ENCODE data around the gene QPCT. TPM values are rescaled to one million over a fixed set of nuclear protein-coding genes. Genes with fewer than 3 reads are reported as not detected.
A peak's percentile ranks its signal among the peaks of the same experiment; 100 is the strongest.
"Not testable (repeated sequence)": the region's sequence is repeated elsewhere in the genome, so short reads cannot be mapped to it uniquely, and the experiment has no call there.

The QPCT gene
- total and polyA plus RNA-seq, 5 experiments from 2014 or later = 0.20 to 0.52 (median 0.50) TPM; not detected in 2

GRCh38 chr2:37367310-37367709 is 22.9 kb downstream of the QPCT start:
- Mint-ChIP-seq H3K36me3 (no peaks in the 10 kb centered on the region), H3K27ac (peak overlapping the region in 1 of 10 donors; percentile 22), H3K9me3 (no peaks in the 10 kb centered on the region), H3K27me3 (peaks cover 13 to 40% (median 23%) of the 10 kb centered on the region in 5 donors), H3K4me1 (peaks cover 0 to 23% (median 8%) of the 10 kb centered on the region in 4 donors), H3K4me3 (peak overlapping the region in 5 of 10 donors; percentile 8 to 35 (median 26))
- ATAC-seq = no peak
- DNase-seq = no peak
- POLR2A ChIA-PET = interaction anchor here (1.0 to 1.5 kb wide), 2 partner anchors 10 to 42 kb away, joined by 3 to 4 read pairs; no protein-coding TSS in a partner anchor

GRCh38 chr2:37367984-37368383 is 23.6 kb downstream of the QPCT start:
- no peaks in the 10 kb centered on the region for H3K9me3 Mint-ChIP-seq
- H3K4me1 Mint-ChIP-seq = peaks cover 0 to 23% (median 8%) of the 10 kb centered on the region in 4 donors
- peak; percentile 65 to 78 for ATAC-seq
- POLR2A ChIA-PET = interaction anchor here (1.0 to 1.5 kb wide), 2 partner anchors 10 to 43 kb away, joined by 3 to 4 read pairs; no protein-coding TSS in a partner anchor
- peak overlapping the region in 5 of 10 donors; percentile 12 to 69 (median 30) for H3K4me3 Mint-ChIP-seq
- peak in 2 of 10 donors; percentile 33 to 34 for DNase-seq
- H3K36me3 Mint-ChIP-seq = no peaks in the 10 kb centered on the region
- no peak overlapping the region for H3K27ac Mint-ChIP-seq
- peaks cover 14 to 40% (median 27%) of the 10 kb centered on the region in 5 donors for H3K27me3 Mint-ChIP-seq

DNA sequence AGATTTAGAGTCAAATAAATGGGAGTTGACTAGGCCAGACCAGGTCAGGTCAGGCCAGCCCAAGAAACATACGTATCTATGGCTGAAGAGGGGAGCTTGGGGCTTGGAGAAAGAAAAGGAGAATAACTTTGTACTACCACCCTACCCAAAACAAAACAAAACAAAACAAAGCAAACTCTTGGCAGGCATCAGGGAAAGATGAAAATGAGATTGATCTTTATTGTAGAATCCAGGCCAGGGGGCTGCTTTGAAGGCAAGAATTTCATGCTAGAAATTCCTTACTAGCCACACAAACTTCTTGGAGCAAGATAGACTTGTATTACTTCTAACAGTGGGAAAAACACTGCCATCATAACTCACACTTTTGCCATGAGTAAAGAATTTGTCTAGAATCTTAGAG is 26.2 kb downstream of the QPCT start:
- Mint-ChIP-seq H3K4me3 (no peak overlapping the region), H3K9me3 (no peaks in the 10 kb centered on the region), H3K27me3 (peaks cover 26 to 61% (median 40%) of the 10 kb centered on the region in 5 donors), H3K4me1 (peaks cover 0 to 23% (median 10%) of the 10 kb centered on the region in 4 donors), H3K27ac (no peak overlapping the region), H3K36me3 (no peaks in the 10 kb centered on the region)
- DNase-seq (no peak), ATAC-seq (no peak)
- POLR2A ChIA-PET = no interaction called here

- no peak for ATAC-seq
- H3K27me3 Mint-ChIP-seq = peaks cover 31 to 71% (median 49%) of the 10 kb centered on the region in 5 donors
- H3K27ac Mint-ChIP-seq = no peak overlapping the region
- no peak for DNase-seq
- H3K9me3 Mint-ChIP-seq = no peaks in the 10 kb centered on the region
- peaks cover 13 to 27% (median 18%) of the 10 kb centered on the region in 4 donors for H3K4me1 Mint-ChIP-seq
- H3K36me3 Mint-ChIP-seq = no peaks in the 10 kb centered on the region
- no peak overlapping the region for H3K4me3 Mint-ChIP-seq
- POLR2A ChIA-PET = no interaction called here
Measured at GRCh38 chr2:37372000-37372399, 27.6 kb downstream of the QPCT start.

DNA sequence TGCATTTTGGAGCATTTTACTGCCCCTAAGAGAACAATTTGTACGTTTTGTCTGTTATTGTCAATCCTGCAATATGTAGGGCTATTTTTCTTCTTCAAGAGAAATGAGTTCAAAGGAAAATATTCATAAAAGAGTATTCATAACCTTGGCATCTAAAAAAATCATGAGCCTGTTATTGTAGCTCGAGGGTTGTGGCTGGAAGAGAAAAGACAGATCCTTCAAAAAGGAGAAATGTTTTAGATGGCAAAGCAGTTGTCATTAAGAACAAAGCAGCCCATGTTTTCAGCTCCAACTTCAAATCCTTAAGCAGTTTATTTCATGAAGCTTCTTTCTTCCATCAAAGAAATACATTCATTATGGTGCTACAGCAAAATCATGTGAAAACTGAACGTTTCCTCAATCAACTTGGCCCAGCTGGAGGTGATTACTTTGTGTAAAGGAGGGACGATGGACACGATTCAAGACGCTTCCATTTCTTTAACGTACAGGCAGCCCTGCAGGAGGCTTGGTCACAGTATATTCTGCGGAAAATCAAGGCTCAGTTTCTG is 31.4 kb downstream of the QPCT start:
- peaks cover 30 to 70% (median 46%) of the 10 kb centered on the region in 5 donors for H3K27me3 Mint-ChIP-seq
- H3K36me3 Mint-ChIP-seq = no peaks in the 10 kb centered on the region
- H3K27ac Mint-ChIP-seq = peak overlapping the region in 5 of 10 donors; percentile 1 to 50 (median 15)
- ATAC-seq = peak in 1 of 2 donors; percentile 6
- H3K4me3 Mint-ChIP-seq = peak overlapping the region in 6 of 10 donors; percentile 5 to 61 (median 32)
- DNase-seq = no peak
- H3K9me3 Mint-ChIP-seq = no peaks in the 10 kb centered on the region
- POLR2A ChIA-PET = interaction anchor here (1.8 kb wide), 1 partner anchor 14 kb away, joined by 8 read pairs; no protein-coding TSS in a partner anchor
- peaks cover 8 to 36% (median 14%) of the 10 kb centered on the region in 4 donors for H3K4me1 Mint-ChIP-seq

- peaks cover 30 to 62% (median 44%) of the 10 kb centered on the region in 5 donors for H3K27me3 Mint-ChIP-seq
- peak overlapping the region in 7 of 10 donors; percentile 6 to 66 (median 50) for H3K27ac Mint-ChIP-seq
- POLR2A ChIA-PET = interaction anchor here (1.1 to 1.8 kb wide), 2 partner anchors 10 to 13 kb away, joined by 6 to 8 read pairs; no protein-coding TSS in a partner anchor
- H3K4me3 Mint-ChIP-seq = peak overlapping the region in 8 of 10 donors; percentile 13 to 61 (median 44)
- H3K36me3 Mint-ChIP-seq = no peaks in the 10 kb centered on the region
- peaks cover 8 to 36% (median 14%) of the 10 kb centered on the region in 4 donors for H3K4me1 Mint-ChIP-seq
- no peaks in the 10 kb centered on the region for H3K9me3 Mint-ChIP-seq
- peak; percentile 90 to 94 for ATAC-seq
- peak in 6 of 10 donors; percentile 14 to 71 (median 50) for DNase-seq
Measured at GRCh38 chr2:37376421-37377186, 32.2 kb downstream of the QPCT start.

DNA sequence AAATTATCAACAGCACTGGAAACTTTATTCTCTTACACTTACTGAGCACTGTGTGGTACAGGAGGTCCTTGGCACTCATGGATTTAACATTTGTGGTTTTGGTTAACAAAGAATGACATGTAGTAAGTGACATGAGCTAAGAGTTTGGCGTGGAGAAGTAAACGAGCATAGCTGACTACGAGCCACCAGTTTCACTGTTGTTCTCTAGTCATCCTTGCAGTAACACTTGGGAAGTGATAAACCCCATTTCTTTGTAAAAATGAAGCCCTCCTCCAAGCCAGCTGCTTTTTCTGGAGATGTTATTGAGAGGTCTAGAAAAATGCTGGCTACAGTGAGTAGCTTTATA is 32.7 kb downstream of the QPCT start:
- ATAC-seq = peak in 1 of 2 donors; percentile 26
- POLR2A ChIA-PET = interaction anchor here (0.5 to 1.8 kb wide), 3 partner anchors 10 to 434 kb away, joined by 3 to 8 read pairs (median 6); no protein-coding TSS in a partner anchor
- Mint-ChIP-seq H3K27me3 (peaks cover 25 to 57% (median 39%) of the 10 kb centered on the region in 5 donors), H3K27ac (peak overlapping the region in 1 of 10 donors; percentile 44), H3K4me1 (peaks cover 8 to 36% (median 14%) of the 10 kb centered on the region in 4 donors), H3K36me3 (no peaks in the 10 kb centered on the region), H3K9me3 (no peaks in the 10 kb centered on the region), H3K4me3 (peak overlapping the region in 2 of 10 donors; percentile 20 to 28)
- no peak for DNase-seq

GRCh38 chr2:37378411-37378810 is 34.0 kb downstream of the QPCT start:
- Mint-ChIP-seq H3K4me3 (no peak overlapping the region), H3K9me3 (no peaks in the 10 kb centered on the region), H3K4me1 (peaks cover 8 to 36% (median 14%) of the 10 kb centered on the region in 4 donors), H3K27me3 (peaks cover 17 to 49% (median 31%) of the 10 kb centered on the region in 5 donors), H3K27ac (peak overlapping the region in 1 of 10 donors; percentile 18), H3K36me3 (no peaks in the 10 kb centered on the region)
- no peak for DNase-seq
- no peak for ATAC-seq
- POLR2A ChIA-PET = interaction anchor here (1.1 kb wide), 1 partner anchor 9 kb away, joined by 3 read pairs; no protein-coding TSS in a partner anchor

DNA sequence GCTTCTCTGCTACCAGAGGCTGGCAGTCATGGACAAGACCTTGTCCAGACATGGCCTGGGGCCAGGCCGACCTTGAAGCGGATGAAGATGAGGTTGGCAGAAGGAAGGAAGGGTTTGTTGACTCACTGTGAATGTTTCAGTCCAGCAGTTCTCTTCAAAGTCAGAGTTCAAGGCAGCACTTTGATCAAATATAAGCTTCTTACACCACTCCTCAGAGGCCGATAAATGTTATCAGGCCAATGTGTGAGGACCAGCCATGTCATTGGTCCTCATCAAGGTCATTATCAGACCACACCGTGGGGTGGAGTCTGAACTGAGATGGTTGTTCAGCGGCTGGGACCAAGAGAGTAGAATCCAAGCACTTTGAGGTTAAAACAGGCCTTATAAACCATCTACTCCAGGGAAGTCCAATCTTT is 35.5 kb downstream of the QPCT start:
- Mint-ChIP-seq H3K27me3 (peaks cover 12 to 37% (median 20%) of the 10 kb centered on the region in 5 donors), H3K9me3 (no peaks in the 10 kb centered on the region), H3K4me3 (peak overlapping the region in 1 of 10 donors; percentile 35), H3K4me1 (peaks cover 8 to 36% (median 14%) of the 10 kb centered on the region in 4 donors), H3K36me3 (no peaks in the 10 kb centered on the region), H3K27ac (peak overlapping the region in 1 of 10 donors; percentile 75)
- ATAC-seq (no peak), DNase-seq (no peak)
- POLR2A ChIA-PET = no interaction called here

GRCh38 chr2:37380787-37381186 is 36.4 kb downstream of the QPCT start:
- DNase-seq, H3K36me3 Mint-ChIP-seq, H3K9me3 Mint-ChIP-seq, H3K4me3 Mint-ChIP-seq, POLR2A ChIA-PET, H3K27ac Mint-ChIP-seq, ATAC-seq: not testable (repeated sequence)
- peaks cover 10 to 32% (median 19%) of the 10 kb centered on the region in 5 donors for H3K27me3 Mint-ChIP-seq
- peaks cover 7 to 34% (median 14%) of the 10 kb centered on the region in 4 donors for H3K4me1 Mint-ChIP-seq

- H3K9me3 Mint-ChIP-seq, H3K4me1 Mint-ChIP-seq, H3K4me3 Mint-ChIP-seq, H3K36me3 Mint-ChIP-seq, H3K27ac Mint-ChIP-seq, H3K27me3 Mint-ChIP-seq, ATAC-seq, DNase-seq, POLR2A ChIA-PET: not testable (repeated sequence)
Measured at GRCh38 chr2:37384261-37384660, 39.8 kb downstream of the QPCT start.

GRCh38 chr2:37387148-37387835 is 42.9 kb downstream of the QPCT start:
- no peaks in the 10 kb centered on the region for H3K9me3 Mint-ChIP-seq
- H3K27me3 Mint-ChIP-seq = peaks cover 0 to 3% (median 0%) of the 10 kb centered on the region in 5 donors
- DNase-seq (no peak), ATAC-seq (no peak)
- no peaks in the 10 kb centered on the region for H3K36me3 Mint-ChIP-seq
- POLR2A ChIA-PET = interaction anchor here (0.6 to 1.2 kb wide), 3 partner anchors 8 to 265 kb away, joined by 3 to 6 read pairs (median 4); no protein-coding TSS in a partner anchor
- H3K27ac Mint-ChIP-seq = no peak overlapping the region
- H3K4me3 Mint-ChIP-seq = no peak overlapping the region
- H3K4me1 Mint-ChIP-seq = peaks cover 0 to 11% (median under 1%) of the 10 kb centered on the region in 4 donors

Measured in naive thymus-derived CD8-positive, alpha-beta T cell (primary cell).